GM12878 (cell line): ENCODE results near the gene FKBP7. TPM values are rescaled to one million over a fixed set of nuclear protein-coding genes. Genes with fewer than 3 reads are reported as not detected.
A peak's percentile ranks its signal among the peaks of the same experiment; 100 is the strongest.
"Not testable (repeated sequence)": the region's sequence is repeated elsewhere in the genome, so short reads cannot be mapped to it uniquely, and the experiment has no call there.

Source experiments
- ATAC-seq: fragments of 200-7000 bp; cut with Tn5 transposase; 3 replicates; pipeline ENCODE4 v1.9.1; 2020; ENCODE audit warnings: mild to moderate bottlenecking, moderate library complexity
- BruUV-seq: library from RNA; stranded (reverse); fragments of 400-500 nt; replicated peaks from 2 replicates; lab custom pipeline; 2021; lab: Mats Ljungman, UMichigan
- CTCF ChIA-PET: fragments of 300-600 bp; sonication (Branson Sonifier 250); formaldehyde crosslinking; extraction: SDS; loops from one replicate; lab custom pipeline; 2021; ENCODE audit warnings: inconsistent platforms; lab: Yijun Ruan, JAX
- POLR2A ChIA-PET: fragments of 350-600 bp; formaldehyde crosslinking; extraction: SDS; loops from one replicate; lab custom pipeline; 2021; ENCODE audit warnings: inconsistent platforms; lab: Charles Lee
- RAD21 ChIA-PET: fragments of 300-600 bp; sonication (Branson Sonifier 250); formaldehyde crosslinking; loops from one replicate; lab custom pipeline; 2023; ENCODE audit warnings: antibody characterized with exemption; ENCODE audit not compliant: unreplicated experiment; lab: Charles Lee
- SMC1A ChIA-PET: fragments of 300-600 bp; sonication (Branson Sonifier 250); formaldehyde crosslinking; loops from one replicate; lab custom pipeline; 2023; ENCODE audit not compliant: unreplicated experiment, uncharacterized antibody; lab: Charles Lee
- DNase-seq: peaks from one replicate; pipeline ENCODE4 v3.0.0-alpha.2; 2011; ENCODE audit warnings: low read depth, low spot score
- FAIRE-seq: peaks from 3 replicates; lab custom pipeline; 2011; peaks lifted over from hg19 to GRCh38; lab: Jason Lieb, UNC
- H2AFZ ChIP-seq: 2 replicates; pipeline ENCODE4 v1.6.0; 2011; ENCODE audit warnings: low read depth, low read length, control low read depth; ENCODE audit not compliant: control insufficient read depth
- H3K27ac ChIP-seq: 2 replicates; pipeline ENCODE4 v1.5.1; 2011; ENCODE audit warnings: control low read depth; ENCODE audit not compliant: control insufficient read depth, insufficient read depth
- H3K27me3 ChIP-seq, 2 experiments: replicated peaks in 1 of 2; 2 replicates each; pipeline versions ENCODE4 v1.6.0 to v1.6.1; 2011; ENCODE audit warnings: low read length in 1 of 2; ENCODE audit not compliant: control insufficient read depth in 2 of 2, insufficient read depth in 2 of 2
- H3K36me3 ChIP-seq, 2 experiments: 2 replicates each; pipeline ENCODE4 v1.5.1; 2011; ENCODE audit warnings: low read length in 1 of 2; ENCODE audit not compliant: control insufficient read depth in 2 of 2, insufficient read depth in 2 of 2
- H3K4me1 ChIP-seq: 2 replicates; pipeline ENCODE4 v1.6.1; 2011; ENCODE audit warnings: mild to moderate bottlenecking, low read length, moderate library complexity, mixed read lengths; ENCODE audit not compliant: control insufficient read depth, insufficient read depth
- H3K4me2 ChIP-seq: 2 replicates; pipeline ENCODE4 v1.6.0; 2011; ENCODE audit warnings: control low read depth; ENCODE audit not compliant: control insufficient read depth, insufficient read depth
- H3K4me3 ChIP-seq: fragments of 200-600 bp; sonication (generic); 2 replicates; pipeline ENCODE4 v1.5.1; 2016
- H3K79me2 ChIP-seq: 2 replicates; pipeline ENCODE4 v1.6.0; 2011; ENCODE audit warnings: low read length; ENCODE audit not compliant: control insufficient read depth, insufficient read depth
- H3K9ac ChIP-seq: 2 replicates; pipeline ENCODE4 v1.8.0; 2011; ENCODE audit warnings: low read length, control low read depth, mixed read lengths; ENCODE audit not compliant: control insufficient read depth, insufficient read depth
- H3K9me3 ChIP-seq: replicated peaks from 3 replicates; pipeline ENCODE4 v1.5.1; 2011; ENCODE audit warnings: mild to moderate bottlenecking, low read length; ENCODE audit not compliant: control insufficient read depth, insufficient read depth
- H4K20me1 ChIP-seq: 2 replicates; pipeline ENCODE4 v1.6.0; 2011; ENCODE audit not compliant: control insufficient read depth, insufficient read depth
- CHD1 ChIP-seq: IDR thresholded peaks from 2 replicates; pipeline ENCODE4 v1.6.1; 2012; ENCODE audit warnings: low read depth, low read length, improper control_type of control experiment
- JUND ChIP-seq: IDR thresholded peaks from 2 replicates; pipeline ENCODE4 v1.6.1; 2012; ENCODE audit warnings: low read depth, mild to moderate bottlenecking, low read length, improper control_type of control experiment, moderate library complexity
- PAX8 ChIP-seq: fragments of 450-650 bp; IDR thresholded peaks from 2 replicates; pipeline ENCODE4 v1.6.1; 2017; ENCODE audit warnings: mild to moderate bottlenecking, moderate library complexity
- RB1 ChIP-seq: fragments of 450-650 bp; formaldehyde crosslinking; IDR thresholded peaks from 2 replicates; pipeline ENCODE4 v1.6.1; 2017; ENCODE audit warnings: mild to moderate bottlenecking, borderline replicate concordance
- SUZ12 ChIP-seq: fragments of 200-600 bp; sonication (generic); IDR thresholded peaks from one replicate; pipeline ENCODE4 v1.6.1; 2018; ENCODE audit warnings: antibody characterized with exemption, mild to moderate bottlenecking; ENCODE audit not compliant: unreplicated experiment
- WGBS: methylation state at CpG from one replicate; pipeline ENCODE4 v1.1.6; 2016; ENCODE audit warnings: low lambda C conversion rate; ENCODE audit not compliant: insufficient replicate concordance, insufficient coverage; ENCODE audit errors: missing lambda C conversion rate; 5-methylcytosine and 5-hydroxymethylcytosine counted together
- in situ Hi-C: fragments of 300-500 bp; cut with MboI; formaldehyde crosslinking; loops from 9 replicates; pipeline ENCODE4 v1.14.3; 2018; ENCODE audit warnings: mixed read lengths
- intact Hi-C: fragments of 100-400 bp; cut with micrococcal nuclease; formaldehyde crosslinking; loops from one replicate; pipeline ENCODE4 v1.14.2; 2022; ENCODE audit not compliant: unreplicated experiment
- polyA plus RNA-seq, 11 experiments: library from polyadenylated mRNA; depleted of rRNA in 4 of 11; unstranded in 6 of 11; stranded (reverse) in 5 of 11; fragments of >200 nt; fragmentation: Nextera tagmentation in 4 of 11; fragmentation: Illumina TruSeq in 1 of 11; extraction: Ambion mirVana in 4 of 11; extraction: Trizol in 1 of 11; gene quantifications; 1 replicate in 1 of 11; 2 replicates in 10 of 11; pipeline versions ENCODE4 v1.2.1 to v1.2.3, GENCODE V29; 2011 to 2016; ENCODE audit warnings: inconsistent platforms in 2 of 11, missing spikeins in 2 of 11, low read depth in 1 of 11
- total RNA-seq, 4 experiments: library from RNA; depleted of rRNA in 3 of 4; stranded (reverse); fragments of >200 nt in 3 of 4; fragmentation: Illumina TruSeq in 1 of 4; extraction: Trizol in 1 of 4; gene quantifications; 2 replicates each; pipeline versions ENCODE4 v1.2.1 to v1.2.3, GENCODE V29; 2013 to 2021
- TF ChIP-seq, protein P1 (sequence below): IDR thresholded peaks from 2 replicates; pipeline ENCODE4 v1.6.1; 2012; ENCODE audit warnings: low read depth, low read length, improper control_type of control experiment
- TF ChIP-seq, protein P2 (sequence below), 3 experiments: IDR thresholded peaks in 2 of 3; conservative IDR thresholded peaks in 1 of 3; 2 replicates each; pipeline ENCODE4 v1.5.1; 2011; ENCODE audit warnings: low read depth in 3 of 3, low read length in 3 of 3, mild to moderate bottlenecking in 3 of 3, control low read depth in 2 of 3, moderate library complexity in 2 of 3, inconsistent platforms in 1 of 3, mixed read lengths in 1 of 3; ENCODE audit not compliant: control insufficient read depth in 2 of 3, insufficient read depth in 1 of 3; ENCODE audit errors: extremely low read depth in 1 of 3

FKBP7 gene
- total and polyA plus RNA-seq, 10 of the 15 experiments (the other 5 are each of a cell fraction or from before 2014, with no cell fraction given) = 5.6 to 16.7 (median 12.5) TPM

DNA sequence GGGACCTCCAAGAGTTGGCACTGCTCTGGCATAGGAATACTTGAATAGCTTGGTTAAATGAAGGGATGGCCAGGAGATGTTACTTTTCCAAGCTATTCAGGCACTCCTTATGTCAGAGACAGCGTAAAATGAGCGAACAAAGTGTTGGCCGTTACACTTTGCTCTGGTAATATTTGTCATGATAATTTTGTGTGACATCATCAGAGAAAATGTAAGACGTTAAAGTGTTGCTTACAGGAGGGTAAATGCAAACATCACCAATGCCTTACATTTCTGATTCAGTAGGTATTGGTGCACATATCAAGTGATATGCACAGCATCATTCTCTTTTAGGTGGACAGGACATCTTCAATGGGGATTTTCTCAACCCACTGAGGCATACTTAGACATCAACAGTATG lies 47.9 kb upstream of the FKBP7 start (continued):
- TF ChIP-seq JUND (no peak), PAX8 (no peak), SUZ12 (no peak), RB1 (no peak), CHD1 (no peak)
- TF ChIP-seq, protein P1, sequence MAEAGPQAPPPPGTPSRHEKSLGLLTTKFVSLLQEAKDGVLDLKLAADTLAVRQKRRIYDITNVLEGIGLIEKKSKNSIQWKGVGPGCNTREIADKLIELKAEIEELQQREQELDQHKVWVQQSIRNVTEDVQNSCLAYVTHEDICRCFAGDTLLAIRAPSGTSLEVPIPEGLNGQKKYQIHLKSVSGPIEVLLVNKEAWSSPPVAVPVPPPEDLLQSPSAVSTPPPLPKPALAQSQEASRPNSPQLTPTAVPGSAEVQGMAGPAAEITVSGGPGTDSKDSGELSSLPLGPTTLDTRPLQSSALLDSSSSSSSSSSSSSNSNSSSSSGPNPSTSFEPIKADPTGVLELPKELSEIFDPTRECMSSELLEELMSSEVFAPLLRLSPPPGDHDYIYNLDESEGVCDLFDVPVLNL = no peak
- TF ChIP-seq, protein P2, sequence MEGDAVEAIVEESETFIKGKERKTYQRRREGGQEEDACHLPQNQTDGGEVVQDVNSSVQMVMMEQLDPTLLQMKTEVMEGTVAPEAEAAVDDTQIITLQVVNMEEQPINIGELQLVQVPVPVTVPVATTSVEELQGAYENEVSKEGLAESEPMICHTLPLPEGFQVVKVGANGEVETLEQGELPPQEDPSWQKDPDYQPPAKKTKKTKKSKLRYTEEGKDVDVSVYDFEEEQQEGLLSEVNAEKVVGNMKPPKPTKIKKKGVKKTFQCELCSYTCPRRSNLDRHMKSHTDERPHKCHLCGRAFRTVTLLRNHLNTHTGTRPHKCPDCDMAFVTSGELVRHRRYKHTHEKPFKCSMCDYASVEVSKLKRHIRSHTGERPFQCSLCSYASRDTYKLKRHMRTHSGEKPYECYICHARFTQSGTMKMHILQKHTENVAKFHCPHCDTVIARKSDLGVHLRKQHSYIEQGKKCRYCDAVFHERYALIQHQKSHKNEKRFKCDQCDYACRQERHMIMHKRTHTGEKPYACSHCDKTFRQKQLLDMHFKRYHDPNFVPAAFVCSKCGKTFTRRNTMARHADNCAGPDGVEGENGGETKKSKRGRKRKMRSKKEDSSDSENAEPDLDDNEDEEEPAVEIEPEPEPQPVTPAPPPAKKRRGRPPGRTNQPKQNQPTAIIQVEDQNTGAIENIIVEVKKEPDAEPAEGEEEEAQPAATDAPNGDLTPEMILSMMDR (IDR thresholded peaks at IDR 0.05 in 2 of 3, conservative IDR thresholded peaks at IDR 0.05 in 1 of 3; ENCODE audit: control insufficient read depth in 2 of 3, extremely low read depth in 1 of 3, insufficient read depth in 1 of 3, low read depth in 3 of 3, low read length in 3 of 3) = no peak

DNA sequence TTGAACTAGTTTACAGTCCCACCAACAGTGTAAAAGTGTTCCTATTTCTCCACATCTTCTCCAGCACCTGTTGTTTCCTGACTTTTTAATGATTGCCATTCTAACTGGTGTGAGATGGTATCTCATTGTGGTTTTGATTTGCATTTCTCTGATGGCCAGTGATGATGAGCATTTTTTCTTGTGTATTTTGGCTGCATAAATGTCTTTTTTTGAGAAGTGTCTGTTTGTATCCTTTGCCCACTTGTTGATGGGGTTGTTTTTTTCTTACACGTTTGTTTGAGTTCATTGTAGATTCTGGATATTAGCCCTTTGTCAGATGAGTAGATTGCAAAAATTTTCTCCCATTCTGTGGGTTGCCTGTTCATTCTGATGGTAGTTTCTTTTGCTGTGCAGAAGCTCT lies 47.1 kb upstream of the FKBP7 start:
- ChIA-PET RAD21 (interaction anchor here (1.2 kb wide), 1 partner anchor 43 kb away, joined by 4 read pairs; no protein-coding TSS in a partner anchor), SMC1A (interaction anchor here (0.7 to 3.3 kb wide), 3 partner anchors 18 to 43 kb away, joined by 3 to 21 read pairs (median 5); no protein-coding TSS in a partner anchor), POLR2A (interaction anchor here (0.7 kb wide), 1 partner anchor 11 kb away, joined by 3 read pairs; no protein-coding TSS in a partner anchor)
- DNase-seq, H3K27ac ChIP-seq, H3K36me3 ChIP-seq, H3K4me2 ChIP-seq, H3K9me3 ChIP-seq, CTCF ChIA-PET, BruUV-seq, FAIRE-seq, in situ Hi-C loops, H4K20me1 ChIP-seq, H2AFZ ChIP-seq, H3K27me3 ChIP-seq, H3K9ac ChIP-seq, ATAC-seq: not testable (repeated sequence)
- Histone ChIP-seq H3K79me2 (peaks cover 54% of the 10 kb centered on the region), H3K4me1 (peaks cover 24% of the 10 kb centered on the region), H3K4me3 (peak overlapping the region; percentile 7; the same call in 1 of the 2 replicates)
- no CpG with 5 or more reads among the region's 1 CpG for WGBS
- intact Hi-C loops = loop anchor here (10.0 kb wide), 1 partner anchor 729 kb away; no protein-coding TSS in a partner anchor

DNA sequence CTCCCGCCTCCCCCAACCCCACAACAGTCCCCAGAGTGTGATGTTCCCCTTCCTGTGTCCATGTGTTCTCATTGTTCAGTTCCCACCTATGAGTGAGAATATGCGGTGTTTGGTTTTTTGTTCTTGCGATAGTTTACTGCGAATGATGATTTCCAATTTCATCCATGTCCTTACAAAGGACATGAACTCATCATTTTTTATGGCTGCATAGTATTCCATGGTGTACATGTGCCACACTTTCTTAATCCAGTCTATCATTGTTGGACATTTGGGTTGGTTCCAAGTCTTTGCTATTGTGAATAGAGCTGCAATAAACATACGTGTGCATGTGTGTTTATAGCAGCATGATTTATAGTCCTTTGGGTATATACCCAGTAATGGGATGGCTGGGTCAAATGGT lies 46.6 kb upstream of the FKBP7 start:
- RAD21 ChIA-PET, H3K9me3 ChIP-seq, H4K20me1 ChIP-seq, H3K27ac ChIP-seq, FAIRE-seq, DNase-seq, H2AFZ ChIP-seq, H3K36me3 ChIP-seq, BruUV-seq, in situ Hi-C loops, H3K4me2 ChIP-seq, ATAC-seq, H3K9ac ChIP-seq, POLR2A ChIA-PET, H3K4me3 ChIP-seq, H3K27me3 ChIP-seq: not testable (repeated sequence)
- CTCF ChIA-PET = interaction anchor here (2.7 kb wide), 1 partner anchor 43 kb away, joined by 10 read pairs; no protein-coding TSS in a partner anchor
- peaks cover 20% of the 10 kb centered on the region for H3K4me1 ChIP-seq
- H3K79me2 ChIP-seq = peaks cover 52% of the 10 kb centered on the region
- WGBS = 89% methylated on average over 4 of the region's 5 CpGs
- SMC1A ChIA-PET = interaction anchor here (1.4 kb wide), 1 partner anchor 18 kb away, joined by 5 read pairs; no protein-coding TSS in a partner anchor
- intact Hi-C loops = loop anchor here (10.0 kb wide), 1 partner anchor 730 kb away; no protein-coding TSS in a partner anchor
